Activated CD4-positive, alpha-beta T cell treated with anti-CD3 and anti-CD28 coated beads, Interleukin-2, amount 50 U/mL, for 4 hours (primary cell): ENCODE results near the gene SLC66A2.
"Not testable (repeated sequence)": the region's sequence is repeated elsewhere in the genome, so short reads cannot be mapped to it uniquely, and the experiment has no call there.

Experiments used
- DNase-seq, 2 experiments: peaks; one replicate each; pipeline ENCODE4 v3.0.0-alpha.2; 2020

Gene SLC66A2

DNA sequence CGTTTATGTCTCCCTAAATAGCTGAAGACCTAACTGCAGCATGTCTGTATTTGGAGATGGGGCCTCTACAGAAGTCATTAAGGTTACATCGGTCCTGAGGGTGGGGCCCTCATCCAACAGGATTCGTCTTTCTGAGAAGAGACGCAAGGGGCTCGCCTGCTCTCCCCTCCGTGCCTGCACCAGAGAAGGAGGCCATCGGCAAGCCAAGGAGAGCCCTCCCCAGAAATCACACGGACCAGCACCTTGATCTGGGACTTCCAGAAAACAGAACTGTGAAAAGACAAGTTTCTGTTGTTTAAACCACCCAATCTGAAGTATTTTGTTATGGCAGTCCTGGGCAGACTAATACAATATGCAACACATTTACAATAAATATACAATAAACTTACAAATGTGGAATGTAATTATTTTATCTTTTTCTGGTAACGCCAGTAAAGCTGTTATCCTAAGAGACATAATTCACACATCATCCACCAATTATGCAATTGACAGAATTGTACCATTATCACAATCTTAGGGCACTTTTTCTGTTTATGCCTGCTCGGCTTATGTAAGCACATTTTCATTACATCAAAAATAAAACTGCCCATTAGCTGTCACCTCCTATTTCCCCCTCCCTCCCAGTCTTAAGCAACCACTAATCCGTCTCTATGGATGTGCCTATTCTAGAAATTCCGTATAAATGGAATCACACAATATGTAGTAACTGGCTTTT, 19.1 kb upstream of the SLC66A2 start:
- DNase-seq: no peak

DNA sequence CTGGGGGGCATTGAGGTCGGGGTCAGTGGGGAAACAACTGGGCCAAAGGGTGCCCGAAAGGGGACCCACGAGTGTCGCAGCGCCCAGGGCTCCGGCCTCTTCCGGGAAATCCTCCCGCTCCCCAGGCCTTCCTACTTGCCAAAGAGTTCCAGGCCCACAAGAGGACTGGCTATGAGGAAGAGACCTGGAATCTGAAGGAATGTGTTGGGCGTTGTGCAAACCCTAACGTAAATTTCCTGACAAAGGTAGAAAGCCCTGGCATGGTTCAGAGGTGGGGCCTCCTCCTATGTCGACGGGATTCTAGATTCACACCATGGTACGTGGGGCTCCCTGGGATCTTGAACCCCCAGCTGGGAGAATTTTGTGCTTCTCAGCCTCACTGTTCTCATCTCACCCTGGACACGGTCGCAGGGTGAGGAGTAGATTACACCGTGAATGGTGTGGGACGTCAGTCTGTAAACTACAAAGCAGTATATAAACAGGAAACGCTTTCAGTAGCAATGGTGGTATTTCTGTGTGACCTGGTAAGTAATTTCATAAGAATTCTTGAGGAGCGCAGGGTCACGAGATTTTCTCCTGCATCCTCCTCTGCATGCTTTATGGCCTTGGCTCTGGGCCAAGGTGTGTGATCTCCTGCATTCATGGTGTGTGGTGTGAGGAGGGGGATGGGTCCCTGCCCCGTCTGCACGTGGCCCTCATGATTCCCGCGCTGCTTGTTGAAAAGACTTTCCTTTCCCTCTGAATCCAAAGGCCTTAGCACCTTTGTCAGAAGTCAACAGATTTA, 13.9 kb upstream of the SLC66A2 start:
- no peak for DNase-seq

DNA sequence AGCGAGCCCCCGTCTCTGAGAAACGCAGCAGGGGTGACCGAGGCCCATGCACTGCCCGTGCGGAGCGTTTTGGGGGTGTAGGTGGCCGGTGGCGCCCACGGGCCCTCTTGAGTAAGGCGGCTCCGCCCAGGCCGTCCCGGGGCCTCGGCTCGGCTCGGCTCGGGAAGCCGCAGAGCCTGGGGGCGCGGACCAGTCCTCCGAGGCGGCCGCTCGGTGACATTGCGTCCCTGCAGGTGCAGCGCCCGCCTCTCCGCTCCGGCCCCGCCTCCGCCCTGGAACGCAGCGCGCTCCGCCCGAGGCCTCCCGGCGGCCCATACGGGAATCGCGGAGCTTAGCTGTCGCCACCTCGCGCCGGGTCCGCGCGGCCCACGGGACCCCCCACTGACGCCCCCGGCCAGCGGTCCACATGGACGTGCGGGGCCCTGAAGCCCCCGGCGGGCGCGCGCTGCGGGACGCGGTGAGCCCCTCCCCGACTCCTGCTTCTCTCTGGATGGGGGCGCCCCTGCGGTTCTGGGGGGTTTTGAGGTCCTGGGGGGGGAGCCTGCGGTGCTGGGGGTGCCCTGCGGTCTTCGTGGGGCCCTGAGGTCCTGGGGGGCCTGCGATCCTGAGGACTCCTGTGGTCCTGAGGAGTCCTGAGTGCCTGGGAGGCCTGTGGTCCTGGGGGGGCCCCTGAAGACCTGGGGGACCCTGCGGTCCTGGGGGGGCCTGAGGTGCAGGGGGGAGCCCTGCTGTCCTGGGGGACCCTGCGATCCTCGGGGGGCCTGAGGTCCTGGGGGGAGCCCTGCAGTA, 13.1 kb upstream of the SLC66A2 start, which contains the start of gene HSBP1L1:
Gene HSBP1L1 (plus strand): TSS at position 314 of the 789 bp plus-strand sequence. CDS start 93 bp downstream, at position 407.
- DNase-seq: peak; percentile 48 to 52

DNA sequence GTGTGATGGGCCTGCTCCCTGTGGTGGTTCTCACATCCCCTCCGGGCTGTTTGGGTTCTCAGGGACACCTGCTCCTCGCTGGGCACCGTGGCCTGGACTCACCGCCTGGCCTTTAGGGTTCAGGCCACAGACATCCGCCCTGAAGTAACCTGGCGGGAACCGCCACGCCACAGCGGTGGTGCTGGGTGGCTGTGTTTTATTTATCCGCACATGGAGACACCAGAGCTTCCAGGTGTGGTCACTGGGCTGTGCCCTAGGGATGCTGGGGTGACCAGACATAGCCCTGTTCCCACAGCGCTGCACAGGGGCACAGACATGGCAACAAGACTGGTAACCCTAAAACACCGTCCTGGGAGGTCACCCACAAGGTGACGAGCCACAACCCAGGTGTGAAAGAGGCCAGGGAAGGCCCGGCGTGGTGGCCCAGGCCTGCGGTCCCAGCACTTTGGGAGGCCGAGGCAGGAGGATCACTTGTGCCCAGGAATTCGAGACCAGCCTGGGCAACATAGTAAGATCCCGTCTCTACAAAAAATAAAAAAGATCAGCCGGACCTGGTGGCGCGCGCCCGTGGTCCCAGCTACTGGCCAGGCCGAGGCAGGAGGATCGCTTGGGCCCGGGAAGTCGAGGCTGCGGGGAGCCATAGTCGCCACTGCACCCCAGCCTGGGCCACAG, 12.3 kb upstream of the SLC66A2 start:
- no peak for DNase-seq

DNA sequence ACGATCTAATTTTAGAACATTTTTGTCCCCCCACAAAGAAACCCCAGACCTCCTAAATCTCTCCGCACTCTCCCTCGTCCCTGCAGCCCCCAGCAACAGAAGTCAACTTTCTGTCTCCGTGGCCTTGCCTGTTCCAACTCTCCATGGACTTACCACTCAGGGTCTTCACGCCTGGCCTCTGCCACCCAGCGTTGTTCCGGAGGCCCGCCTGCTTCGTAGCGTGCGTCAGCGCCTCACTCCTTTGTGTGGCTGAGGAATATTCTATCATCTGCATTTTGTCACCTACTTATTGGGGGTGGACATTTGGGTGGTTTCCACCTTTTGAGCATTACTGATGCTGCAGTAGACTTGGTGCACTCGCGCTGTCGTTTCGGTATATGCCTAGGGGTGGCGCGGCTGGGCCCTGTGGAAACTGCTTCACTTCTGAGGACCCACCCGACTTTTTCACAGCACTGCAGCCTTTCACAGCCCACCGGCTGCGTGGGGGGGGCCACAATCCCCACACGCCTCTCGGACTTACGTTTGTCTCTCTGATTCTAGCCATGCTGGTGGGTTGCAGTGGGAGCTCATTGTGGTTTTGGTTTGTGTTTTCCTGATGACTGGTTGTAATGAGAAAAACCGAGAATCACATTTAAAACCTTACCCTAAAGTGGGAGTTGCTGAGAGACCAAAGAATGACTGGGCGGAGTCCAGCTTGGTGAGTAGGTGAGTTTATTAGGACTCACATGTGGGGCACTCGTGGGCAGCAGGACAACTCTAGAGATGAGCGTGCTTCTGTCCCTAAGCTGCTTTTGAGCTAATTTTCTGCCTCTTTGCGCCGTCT, 11.6 kb upstream of the SLC66A2 start:
- DNase-seq: peak in 1 of 2 experiments; percentile 48

DNA sequence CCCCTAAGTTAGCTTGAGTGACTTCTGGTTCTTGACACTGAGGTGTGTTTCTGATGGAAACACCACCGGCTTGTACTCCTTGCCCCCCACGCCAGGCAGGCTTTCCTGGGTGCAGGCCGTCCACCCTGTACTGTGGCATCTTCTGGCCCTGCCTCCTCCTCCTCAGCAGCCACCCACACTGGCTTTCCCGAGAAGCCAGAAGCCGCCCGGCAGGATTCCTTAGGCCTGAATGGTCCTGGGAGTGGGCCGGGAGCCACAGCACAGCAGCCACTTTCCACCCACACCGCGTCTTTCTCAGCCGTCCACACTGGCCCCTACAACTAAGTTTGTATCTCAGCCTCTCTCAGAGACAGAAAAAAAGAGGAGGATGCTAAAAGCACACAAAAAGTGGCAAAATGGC, 10.9 kb upstream of the SLC66A2 start:
- no peak for DNase-seq

DNA sequence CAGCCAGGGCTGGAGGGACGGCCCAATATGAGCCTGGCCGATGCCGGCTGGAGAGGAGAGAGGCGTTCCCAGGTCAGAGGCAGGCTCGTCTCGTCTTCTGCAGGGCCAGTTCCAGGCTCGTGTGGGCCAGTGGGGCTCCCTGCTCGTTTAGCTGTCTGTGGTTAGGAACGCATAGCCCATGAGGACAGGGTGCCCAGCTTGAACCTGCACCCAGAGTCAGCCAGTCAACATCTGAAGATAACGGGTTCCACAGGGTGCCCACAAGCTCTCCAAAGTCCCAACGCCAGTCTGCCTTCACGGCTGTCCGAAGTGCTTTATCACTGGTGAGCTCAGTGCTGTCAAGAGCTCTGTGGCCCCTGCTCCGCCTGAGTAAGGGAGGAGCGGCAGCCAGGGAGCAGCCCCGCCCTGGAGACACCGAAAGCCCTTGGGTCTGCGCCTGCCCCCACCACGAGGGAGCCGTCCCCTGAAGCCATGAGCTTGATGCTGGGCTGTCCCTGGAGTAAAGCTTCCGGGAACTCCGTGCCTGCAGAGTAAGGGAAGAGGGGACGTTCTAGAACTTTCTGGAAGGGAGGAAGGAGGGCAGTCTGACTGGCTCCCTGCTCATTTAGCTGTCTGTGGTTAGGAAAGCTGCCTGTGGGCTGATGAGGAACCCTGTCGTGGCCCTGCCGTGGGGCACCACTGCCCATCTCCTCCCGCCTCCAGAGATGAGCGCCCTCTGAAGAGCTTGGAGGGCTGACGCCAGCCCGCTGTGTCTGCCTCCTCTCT, 10.3 kb upstream of the SLC66A2 start:
- DNase-seq: no peak

DNA sequence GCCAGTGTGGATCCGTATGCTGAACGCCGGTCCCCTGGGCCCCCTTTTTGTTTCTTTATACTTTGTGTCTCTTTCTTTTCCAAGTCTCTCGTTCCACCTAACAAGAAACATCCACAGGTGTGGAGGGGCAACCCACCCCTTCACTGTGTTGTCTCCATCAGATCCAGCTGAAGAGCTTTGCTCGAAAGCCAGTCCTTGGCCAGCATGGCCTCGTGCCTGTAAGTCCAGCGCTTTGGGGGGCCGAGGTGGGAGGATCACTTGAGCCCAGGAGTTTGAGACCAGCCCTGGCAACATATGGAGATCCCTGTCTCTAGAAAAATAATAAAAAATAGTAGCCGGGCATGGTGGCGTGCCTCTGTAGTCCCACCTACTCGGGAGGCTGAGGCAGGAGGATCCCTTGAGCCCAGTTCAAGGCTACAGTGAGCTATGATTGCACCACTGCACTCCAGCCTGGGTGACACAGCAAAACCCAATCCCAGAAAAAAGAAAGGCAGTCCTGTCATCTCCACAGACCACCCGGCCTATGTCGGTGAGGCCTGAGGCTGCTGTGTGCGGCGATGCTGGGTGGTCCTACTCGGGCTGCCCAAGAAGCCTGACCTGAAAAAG, 9.6 kb upstream of the SLC66A2 start:
- no peak for DNase-seq

DNA sequence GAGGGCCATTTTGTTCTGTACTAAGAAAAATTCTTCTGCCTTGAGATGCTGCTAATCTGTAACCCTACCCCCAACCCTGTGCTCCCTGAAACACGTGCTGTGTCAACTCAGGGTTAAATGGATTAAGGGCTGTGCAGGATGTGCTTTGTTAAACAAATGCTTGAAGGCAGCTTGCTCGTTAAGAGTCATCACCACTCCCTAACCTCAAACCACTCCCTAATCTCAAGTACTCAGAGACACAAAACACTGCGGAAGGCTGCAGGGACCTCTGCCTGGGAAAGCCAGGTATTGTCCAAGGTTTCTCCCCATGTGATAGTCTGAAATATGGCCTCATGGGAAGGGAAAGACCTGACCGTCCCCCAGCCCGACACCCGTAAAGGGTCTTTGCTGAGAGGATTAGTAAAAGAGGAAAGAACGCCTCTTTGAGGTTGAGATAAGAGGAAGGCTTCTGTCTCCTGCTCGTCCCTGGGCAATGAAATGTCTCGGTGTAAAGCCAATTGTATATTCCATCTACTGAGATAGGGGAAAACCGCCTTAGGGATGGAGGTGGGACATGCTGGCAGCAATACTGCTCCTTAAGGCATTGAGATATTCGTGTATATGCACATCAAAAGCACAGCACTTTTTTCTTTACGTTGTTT, 8.8 kb upstream of the SLC66A2 start:
- not testable (repeated sequence) for DNase-seq

DNA sequence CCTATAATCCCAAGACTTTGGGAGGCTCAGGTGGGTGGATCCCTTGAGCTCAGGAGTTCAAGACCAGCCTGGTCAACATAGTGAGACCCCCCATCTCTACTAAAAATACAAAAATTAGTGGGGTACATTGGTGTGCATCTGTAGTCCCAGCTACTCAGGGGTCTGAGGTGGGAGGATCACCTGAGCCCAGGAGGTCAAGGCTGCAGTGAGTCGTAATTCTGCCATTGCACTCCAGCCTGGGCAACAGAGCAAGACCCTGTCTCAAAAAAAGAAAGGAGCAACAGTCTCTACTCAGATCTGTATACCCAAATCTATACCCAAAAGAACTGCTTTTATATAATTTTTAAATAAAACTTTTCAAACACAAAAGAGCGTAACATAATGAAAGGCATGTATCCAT, 7.5 kb upstream of the SLC66A2 start:
- DNase-seq: no peak

DNA sequence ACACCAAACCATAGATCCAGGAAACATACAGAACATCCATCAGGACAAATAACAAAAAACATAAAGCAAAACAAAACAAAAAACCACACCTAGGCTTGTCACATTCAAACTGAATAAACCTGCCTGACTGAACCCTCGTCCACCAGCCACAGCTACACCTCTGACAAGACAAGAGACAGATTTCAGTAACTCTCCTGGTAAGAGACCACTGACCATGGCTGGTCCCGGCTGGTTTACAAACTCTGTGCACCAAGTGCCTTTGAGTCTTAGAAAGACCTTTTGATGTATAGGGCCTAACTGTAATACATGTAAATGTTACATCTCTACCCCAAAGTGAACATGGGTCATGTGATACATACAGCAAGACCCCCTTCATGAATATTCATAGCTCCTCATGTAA, 4.8 kb upstream of the SLC66A2 start:
- no peak for DNase-seq

DNA sequence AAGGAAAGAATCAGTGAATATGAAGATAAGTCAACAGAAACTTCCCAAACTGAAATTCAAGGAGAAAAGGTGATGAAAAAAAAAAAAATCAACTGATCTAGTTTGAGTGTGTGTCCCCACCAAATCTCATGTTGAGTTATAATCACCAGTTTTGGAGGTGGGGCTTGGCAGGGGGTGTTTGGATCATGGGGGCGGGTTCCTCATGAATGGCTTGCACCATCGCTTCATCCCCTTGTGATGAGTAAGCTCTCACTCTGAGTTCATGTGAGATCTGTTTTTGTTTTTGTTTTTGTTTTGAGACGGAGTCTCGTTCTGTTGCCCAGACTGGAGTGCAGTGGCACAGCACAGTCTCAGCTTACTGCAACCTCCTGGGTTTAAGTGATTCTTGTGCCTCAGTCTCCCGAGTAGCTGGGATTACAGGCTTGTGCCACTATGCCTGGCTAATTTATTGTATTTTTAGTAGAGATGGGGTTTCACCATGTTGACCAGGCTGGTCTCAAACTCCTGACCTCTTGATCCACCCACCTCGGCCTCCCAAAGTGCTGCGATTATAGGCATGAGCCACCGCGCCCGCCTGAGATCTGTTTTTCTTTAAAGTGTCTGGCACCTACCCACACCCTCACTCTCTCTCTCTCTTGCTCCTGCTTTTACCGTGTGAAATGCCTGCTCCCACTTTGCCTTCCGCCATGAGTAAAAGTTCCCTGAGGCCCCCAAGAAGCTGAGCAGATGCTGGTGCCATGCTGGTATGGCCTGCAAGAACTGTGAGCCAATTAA, 4.0 kb upstream of the SLC66A2 start:
- DNase-seq: no peak

DNA sequence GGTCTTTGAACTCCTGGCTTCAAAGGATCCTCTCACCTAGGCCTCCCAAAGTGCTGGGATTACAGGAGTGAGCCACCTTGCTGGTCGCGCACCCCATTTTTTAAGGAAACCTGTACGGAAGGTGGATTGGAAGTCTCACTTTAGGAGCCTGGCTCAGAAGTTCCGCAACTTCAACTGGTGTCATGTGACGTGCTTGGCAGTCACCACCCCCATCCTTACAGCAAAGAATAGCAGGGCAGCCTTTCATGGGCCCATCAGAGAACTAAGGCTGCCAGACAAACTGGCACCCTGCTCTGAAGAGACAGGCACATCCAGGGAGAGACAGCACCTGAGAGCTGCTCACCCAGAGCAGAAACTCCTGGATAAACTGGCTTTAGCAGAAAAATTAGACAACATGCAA, 3.3 kb upstream of the SLC66A2 start:
- DNase-seq: no peak

DNA sequence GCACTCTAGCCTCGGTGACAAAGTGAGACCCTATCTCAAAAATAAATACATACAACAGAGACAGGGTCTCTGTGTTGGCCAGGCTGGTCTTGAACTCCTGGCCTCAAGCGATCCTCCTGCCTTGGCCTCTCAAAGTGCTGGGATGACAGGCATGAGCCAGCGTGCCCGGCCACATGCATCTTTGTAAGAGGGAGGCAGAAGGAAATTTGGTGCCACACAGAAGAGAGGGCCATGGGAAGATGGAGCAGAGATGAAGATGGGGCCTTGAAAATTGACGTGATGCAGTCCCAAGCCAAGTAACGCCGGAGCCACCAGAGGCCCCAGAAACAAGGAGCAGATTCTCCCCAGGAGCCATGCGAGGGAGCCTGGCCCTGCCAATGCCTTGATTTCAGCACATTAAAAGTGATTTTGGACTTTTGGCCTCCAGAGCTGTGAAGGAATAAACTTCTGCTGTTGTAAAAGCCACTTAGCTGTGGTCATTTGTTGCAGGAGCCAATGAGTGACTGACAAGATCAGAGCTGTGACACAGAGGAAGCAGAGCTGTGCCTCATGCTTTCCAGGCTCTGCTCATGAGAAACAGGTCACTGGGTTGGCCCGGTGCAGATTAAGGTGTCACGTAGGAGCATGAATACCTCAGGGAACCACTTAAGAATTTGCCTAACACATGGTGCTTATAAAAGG, 2.7 kb upstream of the SLC66A2 start:
- no peak for DNase-seq

DNA sequence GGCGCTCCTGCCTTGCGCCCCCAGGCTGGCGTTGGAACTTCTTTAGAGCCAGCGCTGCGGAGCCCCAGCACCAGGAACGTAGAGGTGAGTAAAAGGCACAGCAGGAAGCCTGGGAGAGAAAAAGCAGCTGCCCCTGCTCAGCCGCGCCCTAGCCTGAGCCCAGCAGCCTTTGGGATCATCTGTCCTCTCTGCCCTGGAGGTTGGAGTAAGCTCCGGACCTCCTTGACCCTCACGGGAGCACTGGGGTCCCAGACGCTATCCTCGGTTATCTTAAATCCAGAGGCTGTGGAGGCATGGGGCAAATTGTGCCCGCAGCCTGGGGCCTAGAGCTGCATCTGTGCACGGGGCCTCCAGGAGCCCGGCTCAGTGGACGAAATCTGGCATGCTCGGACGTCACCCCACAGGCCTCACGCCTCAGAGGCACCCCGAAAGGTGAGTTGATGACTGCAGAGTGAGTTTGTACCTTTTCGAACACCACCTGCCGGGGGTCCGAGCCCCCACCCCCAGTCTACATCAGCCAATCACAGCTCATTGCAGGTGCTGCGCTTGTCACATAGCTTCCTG, 1.6 kb upstream of the SLC66A2 start:
- no peak for DNase-seq

DNA sequence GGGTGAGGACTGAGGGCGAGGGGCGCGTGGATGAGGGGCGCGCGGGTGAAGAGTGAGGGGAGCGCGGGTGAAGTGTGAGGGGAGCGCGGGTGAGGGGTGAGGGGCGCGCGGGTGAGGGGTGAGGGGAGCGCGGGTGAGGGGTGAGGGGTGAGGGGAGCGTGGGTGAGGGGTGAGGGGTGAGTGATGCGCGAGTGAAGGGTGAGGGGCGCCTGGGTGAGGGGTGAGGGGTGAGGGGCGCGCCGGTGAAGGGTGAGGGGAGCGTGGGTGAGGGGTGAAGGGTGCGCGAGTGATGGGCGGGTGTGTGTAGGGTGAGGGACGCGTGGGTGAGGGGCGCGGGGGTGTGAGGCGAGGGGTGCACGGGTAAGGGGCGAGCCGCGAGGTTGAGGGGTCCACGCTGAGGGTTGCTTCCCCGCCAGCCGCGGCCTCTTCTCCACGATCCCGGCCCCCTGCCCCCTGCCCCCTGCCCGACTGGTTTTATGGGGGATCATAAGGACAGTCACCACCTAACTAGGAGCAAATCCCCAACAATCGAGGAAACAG, 1.1 kb upstream of the SLC66A2 start:
- no peak for DNase-seq

DNA sequence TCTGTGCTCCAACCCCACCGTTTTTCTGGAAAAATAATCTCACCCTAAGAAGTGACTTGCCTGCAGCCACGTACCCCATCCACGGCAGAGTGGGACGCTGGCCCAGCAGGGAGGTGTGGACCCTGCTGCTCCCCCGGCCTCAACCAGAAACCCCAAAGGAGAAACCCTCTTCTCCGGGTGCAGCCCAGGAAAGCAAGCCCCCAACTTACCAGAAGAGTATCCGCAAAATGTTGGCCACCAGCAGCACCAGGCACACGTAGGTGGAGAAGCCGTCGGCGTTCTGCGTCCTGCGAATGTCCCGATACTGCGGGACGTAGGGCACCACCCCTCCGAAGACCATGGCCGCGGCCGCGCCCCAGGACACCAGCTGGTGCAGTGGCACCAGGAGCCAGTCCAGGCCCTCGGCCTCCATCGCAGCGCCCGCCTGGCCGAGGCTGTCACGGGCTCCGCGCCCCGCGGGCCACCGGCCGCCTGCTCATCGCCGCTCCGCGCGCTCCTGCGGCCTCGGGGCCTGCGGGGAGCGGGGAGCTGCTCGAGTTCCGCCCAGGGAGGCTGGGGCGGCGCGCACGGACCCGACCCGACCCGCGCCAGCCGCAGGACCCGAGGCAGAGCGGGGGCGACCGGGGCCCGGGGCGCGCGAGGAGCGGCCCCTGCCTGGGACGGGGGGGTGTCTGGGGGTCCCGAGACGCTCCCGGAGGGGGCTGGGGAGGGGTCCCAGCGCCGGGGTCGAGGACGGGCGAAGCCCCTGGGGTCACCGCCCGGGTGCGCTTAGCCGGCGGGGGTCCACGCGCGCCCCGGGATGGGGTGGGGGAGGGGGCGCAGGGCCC, 725 bp downstream of the SLC66A2 start:
- DNase-seq: no peak
